Gastrocnemius medialis (tissue), 4 donors: ENCODE data around the gene TFCP2L1.

Experiments used
- POLR2A ChIP-seq, 2 donors: fragments of 450-650 bp; IDR thresholded peaks; one replicate each; pipeline ENCODE4 v1.6.1; 2017; ENCODE audit warnings: antibody characterized with exemption in 2 of 2, mild to moderate bottlenecking in 2 of 2, moderate library complexity in 2 of 2
- TF ChIP-seq, protein P1 (sequence below), 5 experiments: fragments of 450-650 bp in 3 of 5; fragments of 200-600 bp in 2 of 5; sonication (generic) in 2 of 5; IDR thresholded peaks in 4 of 5; conservative IDR thresholded peaks in 1 of 5; 1 replicate in 4 of 5; 2 replicates in 1 of 5; pipeline ENCODE4 v1.5.1; 2016 to 2019; ENCODE audit warnings: antibody characterized with exemption in 5 of 5, mild to moderate bottlenecking in 3 of 5, moderate library complexity in 3 of 5

DNA sequence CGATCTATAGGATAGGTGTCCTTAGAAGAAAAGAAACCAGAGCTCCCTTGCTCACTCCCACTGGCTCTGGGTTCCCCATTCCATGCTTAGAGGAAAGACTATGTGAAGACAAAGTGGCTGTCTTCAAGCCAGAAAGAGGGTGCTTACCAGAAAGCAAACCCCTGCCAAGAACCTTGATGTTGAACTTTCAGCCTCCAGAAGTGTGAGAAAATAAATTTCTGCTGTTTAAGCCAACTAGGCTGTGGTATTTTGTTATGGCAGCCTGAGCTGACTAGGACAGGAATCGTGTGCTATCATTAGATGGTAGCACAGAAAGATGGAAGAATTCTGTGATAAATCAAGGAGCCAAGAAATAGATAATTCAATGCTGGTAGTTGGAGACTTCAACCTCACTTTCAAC, 19.9 kb upstream of the TFCP2L1 start:
- TF ChIP-seq POLR2A (IDR thresholded peaks at IDR 0.05), result no peak
- TF ChIP-seq, protein P1, sequence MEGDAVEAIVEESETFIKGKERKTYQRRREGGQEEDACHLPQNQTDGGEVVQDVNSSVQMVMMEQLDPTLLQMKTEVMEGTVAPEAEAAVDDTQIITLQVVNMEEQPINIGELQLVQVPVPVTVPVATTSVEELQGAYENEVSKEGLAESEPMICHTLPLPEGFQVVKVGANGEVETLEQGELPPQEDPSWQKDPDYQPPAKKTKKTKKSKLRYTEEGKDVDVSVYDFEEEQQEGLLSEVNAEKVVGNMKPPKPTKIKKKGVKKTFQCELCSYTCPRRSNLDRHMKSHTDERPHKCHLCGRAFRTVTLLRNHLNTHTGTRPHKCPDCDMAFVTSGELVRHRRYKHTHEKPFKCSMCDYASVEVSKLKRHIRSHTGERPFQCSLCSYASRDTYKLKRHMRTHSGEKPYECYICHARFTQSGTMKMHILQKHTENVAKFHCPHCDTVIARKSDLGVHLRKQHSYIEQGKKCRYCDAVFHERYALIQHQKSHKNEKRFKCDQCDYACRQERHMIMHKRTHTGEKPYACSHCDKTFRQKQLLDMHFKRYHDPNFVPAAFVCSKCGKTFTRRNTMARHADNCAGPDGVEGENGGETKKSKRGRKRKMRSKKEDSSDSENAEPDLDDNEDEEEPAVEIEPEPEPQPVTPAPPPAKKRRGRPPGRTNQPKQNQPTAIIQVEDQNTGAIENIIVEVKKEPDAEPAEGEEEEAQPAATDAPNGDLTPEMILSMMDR (IDR thresholded peaks at IDR 0.05 in 4 of 5, conservative IDR thresholded peaks at IDR 0.05 in 1 of 5), result no peak
